Urinary bladder (tissue), 4 donors: ENCODE results near the gene ZFP36L2. TPM values are rescaled to one million over a fixed set of nuclear protein-coding genes. Genes with fewer than 3 reads are reported as not detected.

Experiments used
- DNase-seq: peaks from one replicate; pipeline ENCODE4 v3.0.0-alpha.2; 2015; ENCODE audit errors: extremely low spot score
- H3K27ac ChIP-seq: one replicate; pipeline ENCODE4 v1.5.1; 2013; ENCODE audit warnings: low read depth, mild to moderate bottlenecking, moderate library complexity
- H3K36me3 ChIP-seq: one replicate; pipeline ENCODE4 v1.6.1; 2013; ENCODE audit warnings: mild to moderate bottlenecking, moderate library complexity; ENCODE audit not compliant: insufficient read depth
- H3K4me1 ChIP-seq: one replicate; pipeline ENCODE4 v1.6.1; 2013; ENCODE audit warnings: mild to moderate bottlenecking, moderate library complexity; ENCODE audit not compliant: insufficient read depth
- H3K4me3 ChIP-seq: one replicate; pipeline ENCODE4 v1.5.1; 2013; ENCODE audit warnings: low read depth, low read length
- WGBS: extraction: QIAGEN DNeasy Blood & Tissue Kit; methylation state at CpG from one replicate; pipeline ENCODE4 v1.1.7; 2013; 5-methylcytosine and 5-hydroxymethylcytosine counted together
- polyA plus RNA-seq: library from polyadenylated mRNA; stranded (reverse); fragments of 200-250 nt; gene quantifications from one replicate; pipeline ENCODE4 v1.2.3, GENCODE V29; 2013
- total RNA-seq: library from RNA; depleted of rRNA; stranded (reverse); fragments of >200 nt; gene quantifications from one replicate; pipeline ENCODE4 v1.2.3, GENCODE V29; 2014
- donor health status: healthy with polysubstance abuse.
- donor health status: healthy.

ZFP36L2 gene
- total and polyA plus RNA-seq, 2 donors = 54.8 to 145 TPM

GRCh38 chr2:43262239-43262638, 35.8 kb upstream of the ZFP36L2 start:
- Histone ChIP-seq H3K27ac (no peak overlapping the region), H3K4me1 (no peaks in the 10 kb centered on the region), H3K36me3 (no peaks in the 10 kb centered on the region), H3K4me3 (no peak overlapping the region)
- DNase-seq = no peak
- 94% methylated on average over 1 of the region's 1 CpG for WGBS

GRCh38 chr2:43259512-43259911, 33.1 kb upstream of the ZFP36L2 start:
- H3K4me1 ChIP-seq = no peaks in the 10 kb centered on the region
- no peak overlapping the region for H3K27ac ChIP-seq
- WGBS = 91% methylated on average over 1 of the region's 1 CpG
- no peaks in the 10 kb centered on the region for H3K36me3 ChIP-seq
- no peak overlapping the region for H3K4me3 ChIP-seq
- no peak for DNase-seq

- DNase-seq = no peak
- no peak overlapping the region for H3K27ac ChIP-seq
- WGBS = 81% methylated on average over 2 of the region's 2 CpGs
- no peaks in the 10 kb centered on the region for H3K36me3 ChIP-seq
- H3K4me3 ChIP-seq = no peak overlapping the region
- H3K4me1 ChIP-seq = no peaks in the 10 kb centered on the region
Measured at GRCh38 chr2:43258547-43259156, 32.2 kb upstream of the ZFP36L2 start.

GRCh38 chr2:43255296-43255910, 29.0 kb upstream of the ZFP36L2 start:
- no peak overlapping the region for H3K4me3 ChIP-seq
- no peaks in the 10 kb centered on the region for H3K4me1 ChIP-seq
- 69% methylated on average over 8 of the region's 8 CpGs for WGBS
- H3K36me3 ChIP-seq = no peaks in the 10 kb centered on the region
- no peak overlapping the region for H3K27ac ChIP-seq
- no peak for DNase-seq

- H3K4me3 ChIP-seq = no peak overlapping the region
- WGBS = 92% methylated on average over 5 of the region's 5 CpGs
- DNase-seq = no peak
- H3K27ac ChIP-seq = no peak overlapping the region
- H3K36me3 ChIP-seq = no peaks in the 10 kb centered on the region
- no peaks in the 10 kb centered on the region for H3K4me1 ChIP-seq
Measured at GRCh38 chr2:43254331-43254730, 27.9 kb upstream of the ZFP36L2 start.

- H3K4me1 ChIP-seq = no peaks in the 10 kb centered on the region
- peak overlapping the region; percentile 67 for H3K27ac ChIP-seq
- no peaks in the 10 kb centered on the region for H3K36me3 ChIP-seq
- peak; percentile 89 for DNase-seq
- H3K4me3 ChIP-seq = no peak overlapping the region
- WGBS = 17% methylated on average over 5 of the region's 5 CpGs
Measured at GRCh38 chr2:43251171-43251731, 24.8 kb upstream of the ZFP36L2 start.

GRCh38 chr2:43250015-43250414, 23.6 kb upstream of the ZFP36L2 start:
- Histone ChIP-seq H3K4me1 (no peaks in the 10 kb centered on the region), H3K27ac (no peak overlapping the region), H3K36me3 (no peaks in the 10 kb centered on the region), H3K4me3 (no peak overlapping the region)
- WGBS = 95% methylated on average over 2 of the region's 2 CpGs
- no peak for DNase-seq

- Histone ChIP-seq H3K27ac (no peak overlapping the region), H3K36me3 (no peaks in the 10 kb centered on the region), H3K4me3 (no peak overlapping the region), H3K4me1 (no peaks in the 10 kb centered on the region)
- 97% methylated on average over 7 of the region's 7 CpGs for WGBS
- DNase-seq = no peak
Measured at GRCh38 chr2:43248621-43249020, 22.2 kb upstream of the ZFP36L2 start.

GRCh38 chr2:43246641-43247040, 20.2 kb upstream of the ZFP36L2 start:
- H3K36me3 ChIP-seq = no peaks in the 10 kb centered on the region
- WGBS = 88% methylated on average over 3 of the region's 3 CpGs
- H3K4me3 ChIP-seq = no peak overlapping the region
- no peak for DNase-seq
- no peaks in the 10 kb centered on the region for H3K4me1 ChIP-seq
- no peak overlapping the region for H3K27ac ChIP-seq

GRCh38 chr2:43241558-43241957, 15.2 kb upstream of the ZFP36L2 start:
- Histone ChIP-seq H3K4me3 (no peak overlapping the region), H3K36me3 (peaks cover 1% of the 10 kb centered on the region), H3K27ac (no peak overlapping the region), H3K4me1 (no peaks in the 10 kb centered on the region)
- WGBS = 85% methylated on average over 10 of the region's 10 CpGs
- no peak for DNase-seq

GRCh38 chr2:43240766-43241150, 14.4 kb upstream of the ZFP36L2 start:
- Histone ChIP-seq H3K4me3 (no peak overlapping the region), H3K27ac (no peak overlapping the region), H3K36me3 (peaks cover 1% of the 10 kb centered on the region), H3K4me1 (no peaks in the 10 kb centered on the region)
- 88% methylated on average over 5 of the region's 5 CpGs for WGBS
- no peak for DNase-seq

- H3K4me1 ChIP-seq = no peaks in the 10 kb centered on the region
- 85% methylated on average over 13 of the region's 13 CpGs for WGBS
- H3K36me3 ChIP-seq = peaks cover 1% of the 10 kb centered on the region
- H3K4me3 ChIP-seq = no peak overlapping the region
- no peak for DNase-seq
- H3K27ac ChIP-seq = no peak overlapping the region
Measured at GRCh38 chr2:43239981-43240765, 13.8 kb upstream of the ZFP36L2 start.

GRCh38 chr2:43238813-43239212, 12.4 kb upstream of the ZFP36L2 start:
- no peak overlapping the region for H3K4me3 ChIP-seq
- DNase-seq = no peak
- H3K36me3 ChIP-seq = peaks cover 1% of the 10 kb centered on the region
- H3K4me1 ChIP-seq = no peaks in the 10 kb centered on the region
- H3K27ac ChIP-seq = no peak overlapping the region
- WGBS = 97% methylated on average over 3 of the region's 3 CpGs

- Histone ChIP-seq H3K4me1 (no peaks in the 10 kb centered on the region), H3K4me3 (no peak overlapping the region), H3K36me3 (peaks cover 1% of the 10 kb centered on the region), H3K27ac (no peak overlapping the region)
- no peak for DNase-seq
Measured at GRCh38 chr2:43238176-43238575, 11.8 kb upstream of the ZFP36L2 start.
